Spleen (tissue), 11 donors: ENCODE measurements around the gene HOXD10. TPM values are rescaled to one million over a fixed set of nuclear protein-coding genes. Genes with fewer than 3 reads are reported as not detected.
A peak's percentile ranks its signal among the peaks of the same experiment; 100 is the strongest.

Source experiments
- DNase-seq: peaks from one replicate; pipeline ENCODE4 v3.0.0-alpha.2; 2020
- H3K27ac ChIP-seq, 8 donors: fragments of 200-600 bp; sonication (generic) in 7 of 8; 1 replicate in 4 of 8; 2 replicates in 4 of 8; pipeline versions ENCODE4 v1.5.0 to v1.8.0; 2016 to 2021; ENCODE audit warnings: inconsistent platforms in 4 of 8, mild to moderate bottlenecking in 4 of 8, moderate library complexity in 1 of 8
- H3K27me3 ChIP-seq, 7 donors: fragments of 200-600 bp; sonication (generic) in 6 of 7; replicated peaks in 1 of 7; 1 replicate in 4 of 7; 2 replicates in 3 of 7; pipeline versions ENCODE4 v1.5.0 to v1.8.0; 2016 to 2021; ENCODE audit warnings: inconsistent platforms in 3 of 7, mild to moderate bottlenecking in 1 of 7
- H3K36me3 ChIP-seq, 6 donors: fragments of 200-600 bp; sonication (generic) in 5 of 6; 1 replicate in 4 of 6; 2 replicates in 2 of 6; pipeline versions ENCODE4 v1.5.0 to v1.8.0; 2016 to 2021; ENCODE audit warnings: inconsistent platforms in 2 of 6
- H3K4me1 ChIP-seq, 6 donors: fragments of 200-600 bp; sonication (generic) in 5 of 6; 1 replicate in 3 of 6; 2 replicates in 3 of 6; pipeline versions ENCODE4 v1.5.0 to v1.8.0; 2016 to 2021; ENCODE audit warnings: inconsistent platforms in 3 of 6
- H3K4me3 ChIP-seq, 8 donors: fragments of 200-600 bp; sonication (generic) in 7 of 8; 1 replicate in 4 of 8; 2 replicates in 4 of 8; pipeline versions ENCODE4 v1.5.0 to v1.8.0; 2016 to 2021; ENCODE audit warnings: inconsistent platforms in 4 of 8, mild to moderate bottlenecking in 4 of 8, moderate library complexity in 2 of 8
- H3K9me3 ChIP-seq, 8 donors: fragments of 200-600 bp; sonication (generic) in 7 of 8; 1 replicate in 4 of 8; 2 replicates in 4 of 8; pipeline versions ENCODE4 v1.5.0 to v1.8.0; 2016 to 2021; ENCODE audit warnings: inconsistent platforms in 4 of 8
- CTCF ChIP-seq, 11 experiments: fragments of 200-600 bp in 7 of 11; fragments of 450-650 bp in 4 of 11; sonication (generic) in 4 of 11; IDR thresholded peaks in 8 of 11; conservative IDR thresholded peaks in 3 of 11; 1 replicate in 7 of 11; 2 replicates in 4 of 11; pipeline versions ENCODE4 v1.4.0 to v1.8.0; 2016 to 2021; ENCODE audit warnings: antibody characterized with exemption in 11 of 11, inconsistent platforms in 4 of 11, mild to moderate bottlenecking in 1 of 11
- POLR2A ChIP-seq, 3 donors: fragments of 450-650 bp; IDR thresholded peaks; one replicate each; pipeline ENCODE4 v1.5.1; 2017; ENCODE audit warnings: antibody characterized with exemption in 3 of 3, mild to moderate bottlenecking in 1 of 3
- POLR2AphosphoS5 ChIP-seq, 3 donors: sonication (generic); formaldehyde crosslinking; IDR thresholded peaks; one replicate each; pipeline ENCODE4 v1.5.1; 2017; ENCODE audit warnings: antibody characterized with exemption in 3 of 3
- WGBS, 5 donors: extraction: QIAGEN DNeasy Blood & Tissue Kit in 3 of 5; methylation state at CpG; one replicate each; pipeline versions ENCODE4 v1.1.5 to v1.1.7; 2013 to 2018; 5-methylcytosine and 5-hydroxymethylcytosine counted together
- intact Hi-C: fragments of 100-400 bp; cut with DNase I; formaldehyde crosslinking; loops from one replicate; pipeline ENCODE4 v1.15.0; 2023; ENCODE audit warnings: low total_unique reads
- polyA plus RNA-seq, 3 donors: library from polyadenylated mRNA; stranded (reverse); fragments of 200-250 nt; gene quantifications; one replicate each; pipeline ENCODE4 v1.2.1, GENCODE V29; 2013
- total RNA-seq, 7 donors: library from RNA; depleted of rRNA in 3 of 7; stranded (reverse); fragments of >200 nt in 3 of 7; fragmentation: NEBNext Ultra II Directional in 4 of 7; extraction: Animal tissue kit (Norgen Biotek cat#: 25700) in 4 of 7; gene quantifications; one replicate each; pipeline versions ENCODE4 v1.1.0 to v1.2.1, GENCODE V29; 2016 to 2021
- donor health status: healthy with polysubstance abuse.
- donor health status: DM: no; HTN: no; CAD: no; lungs with moderate emphysema.
- donor health status: DM: no; HTN: no; CAD: no.
- donor health status: Bipolar disorder and iron deficiency.
- donor health status: healthy.
- donor health status: DM: no; HTN: no; CAD: no.
- donor health status: DM: yes; HTN: yes; CAD: no.

Gene HOXD10
- total and polyA plus RNA-seq, 10 donors, result 0.06 TPM; not detected in 9

- H3K4me1 ChIP-seq, result peaks cover 0 to 68% (median 45%) of the 10 kb centered on the region in 6 donors
- peak overlapping the region in 1 of 8 donors; percentile 69 for H3K4me3 ChIP-seq
- no peak overlapping the region for H3K27ac ChIP-seq
- H3K27me3 ChIP-seq, result peaks cover 8 to 100% (median 92%) of the 10 kb centered on the region in 7 donors
- TF ChIP-seq POLR2AphosphoS5 (IDR thresholded peaks at IDR 0.05) (no peak), CTCF (IDR thresholded peaks at IDR 0.05 in 8 of 11, conservative IDR thresholded peaks at IDR 0.05 in 3 of 11) (no peak), POLR2A (IDR thresholded peaks at IDR 0.05) (no peak)
- intact Hi-C loops, result loop anchor here (5.0 kb wide), 4 partner anchors 427 to 1022 kb away; no protein-coding TSS in a partner anchor
- peak; percentile 58 for DNase-seq
- 42 to 65% (median 45%) methylated on average over 7 to 9 of the region's 9 CpGs for WGBS, 5 donors
- no peaks in the 10 kb centered on the region for H3K36me3 ChIP-seq
- no peaks in the 10 kb centered on the region for H3K9me3 ChIP-seq
Measured at GRCh38 chr2:176124947-176125771, 8.6 kb downstream of the HOXD10 start.

GRCh38 chr2:176125772-176126054 lies 9.1 kb downstream of the HOXD10 start:
- no peak for DNase-seq
- no peak overlapping the region for H3K4me3 ChIP-seq
- H3K27me3 ChIP-seq, result peaks cover 8 to 100% (median 92%) of the 10 kb centered on the region in 7 donors
- no peaks in the 10 kb centered on the region for H3K36me3 ChIP-seq
- WGBS, 5 donors, result 26 to 46% (median 37%) methylated on average over 6 of the region's 6 CpGs
- H3K27ac ChIP-seq, result no peak overlapping the region
- H3K9me3 ChIP-seq, result no peaks in the 10 kb centered on the region
- H3K4me1 ChIP-seq, result peaks cover 0 to 74% (median 50%) of the 10 kb centered on the region in 6 donors
- intact Hi-C loops, result loop anchor here (5.0 kb wide), 4 partner anchors 427 to 1022 kb away; no protein-coding TSS in a partner anchor
- TF ChIP-seq CTCF (IDR thresholded peaks at IDR 0.05 in 8 of 11, conservative IDR thresholded peaks at IDR 0.05 in 3 of 11) (no peak), POLR2AphosphoS5 (IDR thresholded peaks at IDR 0.05) (no peak), POLR2A (IDR thresholded peaks at IDR 0.05) (no peak)

GRCh38 chr2:176126929-176127773 lies 10.6 kb downstream of the HOXD10 start:
- Histone ChIP-seq H3K4me3 (peak overlapping the region in 1 of 8 donors; percentile 4), H3K36me3 (no peaks in the 10 kb centered on the region), H3K27ac (peak overlapping the region in 4 of 8 donors; percentile 24 to 93 (median 58)), H3K4me1 (peaks cover 0 to 77% (median 48%) of the 10 kb centered on the region in 6 donors), H3K27me3 (peaks cover 8 to 100% (median 92%) of the 10 kb centered on the region in 7 donors), H3K9me3 (no peaks in the 10 kb centered on the region)
- no peak for TF ChIP-seq POLR2A (IDR thresholded peaks at IDR 0.05)
- TF ChIP-seq CTCF (IDR thresholded peaks at IDR 0.05 in 8 of 11, conservative IDR thresholded peaks at IDR 0.05 in 3 of 11), result peak; percentile 56 to 94 (median 80)
- DNase-seq, result no peak
- intact Hi-C loops, result loop anchor here (5.0 kb wide), 4 partner anchors 425 to 1020 kb away; no protein-coding TSS in a partner anchor
- WGBS, 5 donors, result 4 to 5% (median 4%) methylated on average over 13 of the region's 13 CpGs
